ENCODE measurements around the gene CDH19.

CDH19 gene

DNA sequence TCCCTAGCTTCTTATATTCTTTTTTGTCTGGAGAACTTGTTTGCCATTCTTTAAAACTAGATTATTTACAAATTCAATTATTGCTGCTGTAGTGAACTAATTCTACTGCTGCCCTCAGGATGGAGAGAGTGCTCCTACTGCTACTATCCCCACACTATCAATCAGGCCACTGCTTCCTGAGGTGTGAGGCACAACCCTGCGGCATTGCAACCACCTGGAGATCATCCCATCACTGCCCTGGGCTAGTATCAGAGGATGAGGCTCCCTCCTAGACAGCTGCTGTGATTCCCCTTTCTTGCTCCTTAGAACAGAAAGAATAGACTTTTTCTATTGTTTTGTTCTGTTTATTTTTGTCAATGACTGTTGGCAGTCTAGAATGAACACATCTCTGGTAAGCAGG lies 146.6 kb downstream of the CDH19 start:
- FAIRE-seq (no peak), DNase-seq (ENCODE audit: insufficient read length, low spot score) (no peak)
- no peak for TF ChIP-seq POLR2A (IDR thresholded peaks at IDR 0.05; ENCODE audit: low read depth, low read length)
